NCI-H2107 (cell line): ENCODE results near the gene PRLHR.
A peak's percentile ranks its signal among the peaks of the same experiment; 100 is the strongest.
"Not testable (repeated sequence)": the region's sequence is repeated elsewhere in the genome, so short reads cannot be mapped to it uniquely, and the experiment has no call there.

ENCODE experiments used
- DNase-seq: peaks from one replicate; lab custom pipeline; 2025; lab: John Stamatoyannopoulos, UW

Gene PRLHR

GRCh38 chr10:118595598-118596425, at the start of gene PRLHR:
Gene PRLHR (minus strand): TSS chr10:118595648. CDS start chr10:118595244, 404 bp downstream.
- DNase-seq = no peak

GRCh38 chr10:118642228-118642627, 46.8 kb upstream of the PRLHR start:
- no peak for DNase-seq

GRCh38 chr10:118638680-118639079, 43.2 kb upstream of the PRLHR start:
- DNase-seq = no peak

- no peak for DNase-seq
Measured at GRCh38 chr10:118635674-118636402, 40.4 kb upstream of the PRLHR start.

- DNase-seq = no peak
Measured at GRCh38 chr10:118633786-118634185, 38.3 kb upstream of the PRLHR start.

GRCh38 chr10:118629211-118629610, 33.8 kb upstream of the PRLHR start:
- DNase-seq = no peak

- no peak for DNase-seq
Measured at GRCh38 chr10:118628397-118628796, 32.9 kb upstream of the PRLHR start.

- DNase-seq = no peak
Measured at GRCh38 chr10:118626953-118627352, 31.5 kb upstream of the PRLHR start.

- no peak for DNase-seq
Measured at GRCh38 chr10:118625504-118625903, 30.1 kb upstream of the PRLHR start.

- no peak for DNase-seq
Measured at GRCh38 chr10:118624747-118625146, 29.3 kb upstream of the PRLHR start.

- no peak for DNase-seq
Measured at GRCh38 chr10:118621304-118621942, 26.0 kb upstream of the PRLHR start.

GRCh38 chr10:118613863-118614262, 18.4 kb upstream of the PRLHR start:
- DNase-seq = not testable (repeated sequence)

GRCh38 chr10:118610577-118610976, 15.1 kb upstream of the PRLHR start:
- DNase-seq = no peak

GRCh38 chr10:118607768-118608354, 12.4 kb upstream of the PRLHR start:
- DNase-seq = no peak

GRCh38 chr10:118605694-118606093, 10.2 kb upstream of the PRLHR start:
- no peak for DNase-seq

GRCh38 chr10:118596426-118597124, 1.1 kb upstream of the PRLHR start:
- no peak for DNase-seq

- DNase-seq = no peak
Measured at GRCh38 chr10:118595064-118595420, 406 bp downstream of the PRLHR start.

GRCh38 chr10:118594392-118595063, 920 bp downstream of the PRLHR start:
- no peak for DNase-seq

- DNase-seq = peak; percentile 8
Measured at GRCh38 chr10:118592675-118593330, 2.6 kb downstream of the PRLHR start.

GRCh38 chr10:118590334-118590733, 5.1 kb downstream of the PRLHR start:
- no peak for DNase-seq
